ENCODE results near the gene FDXR.

DNA sequence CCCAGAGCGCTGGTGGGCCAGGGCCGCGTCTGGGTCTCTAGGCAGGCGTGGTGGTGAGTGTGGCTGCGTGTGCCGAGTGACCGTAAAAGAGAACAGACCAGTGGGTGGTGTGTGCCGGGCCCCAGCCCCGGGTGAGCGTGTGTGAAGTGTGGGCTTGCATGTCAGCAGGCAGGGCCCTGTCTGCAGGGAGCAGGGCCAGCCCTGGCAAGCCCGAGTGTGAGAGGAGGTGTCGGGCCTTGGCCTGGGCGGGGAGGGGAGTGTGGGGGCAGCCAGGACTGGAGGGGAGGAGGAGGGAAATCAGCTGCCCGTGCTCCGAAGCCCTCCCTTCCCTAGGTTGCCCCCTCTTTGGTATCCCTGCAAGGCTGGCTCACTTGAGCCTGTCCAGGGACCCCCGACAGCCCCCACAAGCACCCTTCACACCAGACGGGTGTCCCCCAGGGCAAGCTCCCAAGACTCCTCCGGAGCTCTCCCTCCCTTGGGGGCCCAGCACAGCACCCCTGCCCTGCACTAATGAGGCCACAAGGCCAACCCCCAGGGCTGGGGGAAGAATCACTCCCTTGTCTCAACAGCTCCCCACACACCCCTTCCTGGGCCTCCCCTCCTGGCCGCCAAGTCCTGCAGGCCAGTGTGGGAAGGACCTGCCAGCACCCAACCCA, 48.4 kb upstream of the FDXR start:
- TF ChIP-seq, protein P1, sequence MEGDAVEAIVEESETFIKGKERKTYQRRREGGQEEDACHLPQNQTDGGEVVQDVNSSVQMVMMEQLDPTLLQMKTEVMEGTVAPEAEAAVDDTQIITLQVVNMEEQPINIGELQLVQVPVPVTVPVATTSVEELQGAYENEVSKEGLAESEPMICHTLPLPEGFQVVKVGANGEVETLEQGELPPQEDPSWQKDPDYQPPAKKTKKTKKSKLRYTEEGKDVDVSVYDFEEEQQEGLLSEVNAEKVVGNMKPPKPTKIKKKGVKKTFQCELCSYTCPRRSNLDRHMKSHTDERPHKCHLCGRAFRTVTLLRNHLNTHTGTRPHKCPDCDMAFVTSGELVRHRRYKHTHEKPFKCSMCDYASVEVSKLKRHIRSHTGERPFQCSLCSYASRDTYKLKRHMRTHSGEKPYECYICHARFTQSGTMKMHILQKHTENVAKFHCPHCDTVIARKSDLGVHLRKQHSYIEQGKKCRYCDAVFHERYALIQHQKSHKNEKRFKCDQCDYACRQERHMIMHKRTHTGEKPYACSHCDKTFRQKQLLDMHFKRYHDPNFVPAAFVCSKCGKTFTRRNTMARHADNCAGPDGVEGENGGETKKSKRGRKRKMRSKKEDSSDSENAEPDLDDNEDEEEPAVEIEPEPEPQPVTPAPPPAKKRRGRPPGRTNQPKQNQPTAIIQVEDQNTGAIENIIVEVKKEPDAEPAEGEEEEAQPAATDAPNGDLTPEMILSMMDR (IDR thresholded peaks at IDR 0.05), result no peak
- TF ChIP-seq EZH2 (IDR thresholded peaks at IDR 0.05), result no peak

Measured in neural progenitor cell (in vitro differentiated cells).